ENCODE measurements around the gene ZNF525. TPM values are rescaled to one million over a fixed set of nuclear protein-coding genes. Genes with fewer than 3 reads are reported as not detected.
"Not testable (repeated sequence)": the region's sequence is repeated elsewhere in the genome, so short reads cannot be mapped to it uniquely, and the experiment has no call there.

Gene ZNF525
- total RNA-seq, 1 experiment from 2014 or later, result 23.4 TPM

DNA sequence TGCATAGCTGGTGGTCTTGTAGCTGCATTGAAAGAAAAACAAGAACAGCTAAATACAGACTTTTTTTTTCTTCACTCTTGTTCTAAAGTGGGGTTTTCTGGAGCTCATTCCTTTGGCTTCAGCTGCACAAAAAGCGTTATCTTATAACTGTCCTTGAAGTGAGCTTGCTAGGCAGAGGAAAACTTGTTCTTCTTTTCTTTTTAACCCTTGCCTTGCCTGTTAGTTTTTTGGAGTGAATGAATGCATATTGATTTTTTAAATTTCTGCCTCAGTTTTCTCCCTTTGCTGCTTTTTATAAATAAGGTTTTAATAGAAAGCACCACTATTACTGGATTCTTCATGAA is 31.0 kb downstream of the ZNF525 start:
- no peaks in the 10 kb centered on the region for H3K27me3 ChIP-seq (ENCODE audit: control insufficient read depth, insufficient read depth, low read length)
- CTCF ChIA-PET, result interaction anchor here (0.7 to 1.2 kb wide), 2 partner anchors 21 to 23 kb away, joined by 3 to 8 read pairs; no protein-coding TSS in a partner anchor
- BruUV-seq (replicated peaks), result no TSS peak
- peaks cover 7% of the 10 kb centered on the region; the same call in 1 of the 2 replicates for H3K9me3 ChIP-seq (ENCODE audit: control insufficient read depth, insufficient read depth, low read depth, low read length)
- TF ChIP-seq SIN3A (IDR thresholded peaks at IDR 0.05; ENCODE audit: borderline replicate concordance, insufficient read depth, low read depth, low read length) (no peak), TCF7L2 (IDR thresholded peaks at IDR 0.05; ENCODE audit: low read depth, low read length) (no peak), POLR2AphosphoS5 (IDR thresholded peaks at IDR 0.05; ENCODE audit: low read depth, low read length) (no peak)
- TF ChIP-seq, protein P1, sequence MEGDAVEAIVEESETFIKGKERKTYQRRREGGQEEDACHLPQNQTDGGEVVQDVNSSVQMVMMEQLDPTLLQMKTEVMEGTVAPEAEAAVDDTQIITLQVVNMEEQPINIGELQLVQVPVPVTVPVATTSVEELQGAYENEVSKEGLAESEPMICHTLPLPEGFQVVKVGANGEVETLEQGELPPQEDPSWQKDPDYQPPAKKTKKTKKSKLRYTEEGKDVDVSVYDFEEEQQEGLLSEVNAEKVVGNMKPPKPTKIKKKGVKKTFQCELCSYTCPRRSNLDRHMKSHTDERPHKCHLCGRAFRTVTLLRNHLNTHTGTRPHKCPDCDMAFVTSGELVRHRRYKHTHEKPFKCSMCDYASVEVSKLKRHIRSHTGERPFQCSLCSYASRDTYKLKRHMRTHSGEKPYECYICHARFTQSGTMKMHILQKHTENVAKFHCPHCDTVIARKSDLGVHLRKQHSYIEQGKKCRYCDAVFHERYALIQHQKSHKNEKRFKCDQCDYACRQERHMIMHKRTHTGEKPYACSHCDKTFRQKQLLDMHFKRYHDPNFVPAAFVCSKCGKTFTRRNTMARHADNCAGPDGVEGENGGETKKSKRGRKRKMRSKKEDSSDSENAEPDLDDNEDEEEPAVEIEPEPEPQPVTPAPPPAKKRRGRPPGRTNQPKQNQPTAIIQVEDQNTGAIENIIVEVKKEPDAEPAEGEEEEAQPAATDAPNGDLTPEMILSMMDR (IDR thresholded peaks at IDR 0.05), result no peak
- TF ChIP-seq, protein P2, sequence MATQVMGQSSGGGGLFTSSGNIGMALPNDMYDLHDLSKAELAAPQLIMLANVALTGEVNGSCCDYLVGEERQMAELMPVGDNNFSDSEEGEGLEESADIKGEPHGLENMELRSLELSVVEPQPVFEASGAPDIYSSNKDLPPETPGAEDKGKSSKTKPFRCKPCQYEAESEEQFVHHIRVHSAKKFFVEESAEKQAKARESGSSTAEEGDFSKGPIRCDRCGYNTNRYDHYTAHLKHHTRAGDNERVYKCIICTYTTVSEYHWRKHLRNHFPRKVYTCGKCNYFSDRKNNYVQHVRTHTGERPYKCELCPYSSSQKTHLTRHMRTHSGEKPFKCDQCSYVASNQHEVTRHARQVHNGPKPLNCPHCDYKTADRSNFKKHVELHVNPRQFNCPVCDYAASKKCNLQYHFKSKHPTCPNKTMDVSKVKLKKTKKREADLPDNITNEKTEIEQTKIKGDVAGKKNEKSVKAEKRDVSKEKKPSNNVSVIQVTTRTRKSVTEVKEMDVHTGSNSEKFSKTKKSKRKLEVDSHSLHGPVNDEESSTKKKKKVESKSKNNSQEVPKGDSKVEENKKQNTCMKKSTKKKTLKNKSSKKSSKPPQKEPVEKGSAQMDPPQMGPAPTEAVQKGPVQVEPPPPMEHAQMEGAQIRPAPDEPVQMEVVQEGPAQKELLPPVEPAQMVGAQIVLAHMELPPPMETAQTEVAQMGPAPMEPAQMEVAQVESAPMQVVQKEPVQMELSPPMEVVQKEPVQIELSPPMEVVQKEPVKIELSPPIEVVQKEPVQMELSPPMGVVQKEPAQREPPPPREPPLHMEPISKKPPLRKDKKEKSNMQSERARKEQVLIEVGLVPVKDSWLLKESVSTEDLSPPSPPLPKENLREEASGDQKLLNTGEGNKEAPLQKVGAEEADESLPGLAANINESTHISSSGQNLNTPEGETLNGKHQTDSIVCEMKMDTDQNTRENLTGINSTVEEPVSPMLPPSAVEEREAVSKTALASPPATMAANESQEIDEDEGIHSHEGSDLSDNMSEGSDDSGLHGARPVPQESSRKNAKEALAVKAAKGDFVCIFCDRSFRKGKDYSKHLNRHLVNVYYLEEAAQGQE (IDR thresholded peaks at IDR 0.05; ENCODE audit: insufficient read depth in 1 of 2, low read depth in 2 of 2, low read length in 1 of 2), result no peak
- in situ Hi-C loops (cut with HindIII; ENCODE audit: low pct_unique_long_range_greater_than_20kb, low sequenced_read_pairs), result no loop called here
- intact Hi-C loops (cut with micrococcal nuclease; ENCODE audit: unreplicated experiment), result no loop called here
- H3K4me1 ChIP-seq (ENCODE audit: control insufficient read depth, insufficient read depth, low read length), result peaks cover 3% of the 10 kb centered on the region; the same call in 1 of the 2 replicates
- peaks cover 3% of the 10 kb centered on the region; the same call in 1 of the 2 replicates for H3K36me3 ChIP-seq (ENCODE audit: control insufficient read depth, insufficient read depth, low read length)
- peak overlapping the region; percentile 86 to 88; a peak in 3 of 4 replicates for H3K4me3 ChIP-seq (ENCODE audit: low read depth in 2 of 2, low read length in 2 of 2)
- H3K27ac ChIP-seq (ENCODE audit: low read length), result no peak overlapping the region
- no peak for ATAC-seq
- POLR2A ChIA-PET, result no interaction called here
- DNase-seq (ENCODE audit: low read depth, low spot score), result no peak

DNA sequence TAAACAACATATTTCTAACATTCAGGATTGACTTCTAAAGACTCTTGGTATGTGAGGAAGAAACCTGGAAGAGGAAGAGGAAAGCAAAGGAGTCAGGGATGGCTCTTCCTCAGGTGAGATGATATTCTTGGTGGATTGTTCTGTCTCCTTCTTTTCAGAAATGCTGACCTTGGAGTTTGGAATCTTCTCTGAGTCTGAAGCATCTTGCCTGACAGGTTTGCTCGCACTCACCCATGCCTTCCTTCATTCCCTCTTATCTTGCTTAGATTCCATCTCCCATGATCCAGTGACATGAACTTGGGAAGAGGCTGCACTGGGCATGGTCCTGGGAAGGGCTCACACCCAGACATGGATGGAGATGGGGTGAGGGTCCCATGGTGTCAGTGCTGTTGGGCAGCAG is 32.4 kb downstream of the ZNF525 start:
- H3K9me3 ChIP-seq (ENCODE audit: control insufficient read depth, insufficient read depth, low read depth, low read length); DNase-seq (ENCODE audit: low read depth, low spot score); intact Hi-C loops (cut with micrococcal nuclease; ENCODE audit: unreplicated experiment); ATAC-seq; in situ Hi-C loops (cut with HindIII; ENCODE audit: low pct_unique_long_range_greater_than_20kb, low sequenced_read_pairs); H3K27ac ChIP-seq (ENCODE audit: low read length); BruUV-seq (replicated peaks); H3K36me3 ChIP-seq (ENCODE audit: control insufficient read depth, insufficient read depth, low read length); H3K4me3 ChIP-seq (ENCODE audit: low read depth in 2 of 2, low read length in 2 of 2); POLR2A ChIA-PET; H3K27me3 ChIP-seq (ENCODE audit: control insufficient read depth, insufficient read depth, low read length); CTCF ChIA-PET; H3K4me1 ChIP-seq (ENCODE audit: control insufficient read depth, insufficient read depth, low read length): not testable (repeated sequence)

DNA sequence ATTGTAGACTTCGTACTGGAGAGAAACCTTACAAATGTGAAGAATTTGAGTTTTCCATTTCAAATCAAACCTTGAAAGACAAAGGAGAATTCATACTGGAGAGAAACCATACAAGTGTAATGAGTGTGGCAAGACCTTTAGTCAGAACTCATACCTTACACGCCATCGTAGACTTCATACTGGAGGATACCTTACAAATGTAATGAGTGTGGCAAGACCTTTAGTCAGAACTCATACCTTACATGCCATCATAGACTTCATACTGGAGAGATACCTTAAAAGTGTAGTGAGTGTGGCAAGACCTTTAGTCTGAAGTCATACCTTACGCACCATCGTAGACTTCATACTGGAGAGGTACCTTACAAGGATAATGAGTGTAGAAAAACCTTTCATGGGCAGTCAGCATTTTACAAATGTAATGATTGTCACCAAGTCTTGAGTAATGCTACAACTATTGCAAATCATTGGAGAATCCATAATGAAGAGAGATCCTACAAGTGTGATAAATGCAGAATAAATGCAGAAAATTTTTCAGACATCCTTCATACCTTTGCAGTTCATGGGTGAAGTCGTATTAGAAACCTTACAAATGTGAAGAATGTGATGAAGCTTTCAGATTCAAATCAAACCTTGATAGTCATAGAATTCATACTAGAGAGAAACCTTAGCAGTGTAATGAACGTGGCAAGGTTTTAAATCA is 44.1 kb downstream of the ZNF525 start:
- in situ Hi-C loops (cut with HindIII; ENCODE audit: low pct_unique_long_range_greater_than_20kb, low sequenced_read_pairs), result no loop called here
- intact Hi-C loops (cut with micrococcal nuclease; ENCODE audit: unreplicated experiment), result no loop called here
- BruUV-seq (replicated peaks), result no TSS peak

DNA sequence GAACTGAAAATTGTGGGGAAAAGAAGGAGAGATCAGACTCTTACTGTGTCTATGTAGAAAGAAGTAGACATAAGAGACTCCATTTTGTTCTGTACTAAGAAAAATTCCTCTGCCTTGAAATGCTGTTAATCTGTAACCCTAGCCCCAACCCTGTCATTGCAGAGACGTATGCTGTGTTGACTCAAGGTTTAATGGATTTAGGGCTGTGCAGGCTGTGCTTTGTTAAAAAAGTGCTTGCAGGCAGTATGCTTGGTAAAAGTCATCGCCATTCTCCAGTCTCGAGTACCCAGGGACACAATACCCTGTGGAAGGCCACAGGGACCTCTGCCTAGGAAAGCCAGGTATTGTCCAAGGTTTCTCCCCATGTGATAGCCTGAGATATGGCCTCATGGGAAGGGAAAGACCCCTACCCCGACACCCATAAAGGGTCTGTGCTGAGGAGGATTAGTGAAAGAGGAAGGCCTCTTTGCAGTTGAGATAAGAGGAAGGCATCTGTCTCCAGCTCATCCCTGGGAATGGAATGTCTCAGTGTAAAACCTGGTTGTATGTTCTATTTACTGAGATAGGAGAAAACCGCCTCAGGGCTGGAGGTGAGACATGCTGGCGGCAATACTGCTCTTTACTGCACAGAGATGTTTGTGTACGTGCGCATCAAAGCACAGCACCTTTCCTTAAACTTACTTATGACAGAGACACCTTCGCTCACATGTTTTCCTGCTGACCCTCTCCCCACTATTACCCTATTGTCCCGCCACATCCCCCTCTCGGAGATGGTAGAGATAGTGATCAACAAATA is 55.2 kb downstream of the ZNF525 start:
- H3K4me1 ChIP-seq (ENCODE audit: control insufficient read depth, insufficient read depth, low read length); POLR2A ChIA-PET; H3K27me3 ChIP-seq (ENCODE audit: control insufficient read depth, insufficient read depth, low read length); ATAC-seq; in situ Hi-C loops (cut with HindIII; ENCODE audit: low pct_unique_long_range_greater_than_20kb, low sequenced_read_pairs); H3K27ac ChIP-seq (ENCODE audit: low read length); H3K36me3 ChIP-seq (ENCODE audit: control insufficient read depth, insufficient read depth, low read length); DNase-seq (ENCODE audit: low read depth, low spot score); BruUV-seq (replicated peaks); intact Hi-C loops (cut with micrococcal nuclease; ENCODE audit: unreplicated experiment); CTCF ChIA-PET; H3K9me3 ChIP-seq (ENCODE audit: control insufficient read depth, insufficient read depth, low read depth, low read length); H3K4me3 ChIP-seq (ENCODE audit: low read depth in 2 of 2, low read length in 2 of 2): not testable (repeated sequence)

More for the DNA sequence above, 44.1 kb downstream of the ZNF525 start:
- Histone ChIP-seq H3K27ac (ENCODE audit: low read length) (no peak overlapping the region), H3K9me3 (ENCODE audit: control insufficient read depth, insufficient read depth, low read depth, low read length) (peaks cover 64% of the 10 kb centered on the region), H3K4me3 (ENCODE audit: low read depth in 2 of 2, low read length in 2 of 2) (no peak overlapping the region), H3K4me1 (ENCODE audit: control insufficient read depth, insufficient read depth, low read length) (no peaks in the 10 kb centered on the region), H3K36me3 (ENCODE audit: control insufficient read depth, insufficient read depth, low read length) (peaks cover 9% of the 10 kb centered on the region), H3K27me3 (ENCODE audit: control insufficient read depth, insufficient read depth, low read length) (no peaks in the 10 kb centered on the region)
- TF ChIP-seq POLR2AphosphoS5 (IDR thresholded peaks at IDR 0.05; ENCODE audit: low read depth, low read length), result no peak
- DNase-seq (ENCODE audit: low read depth, low spot score), result no peak
- ChIA-PET POLR2A (no interaction called here), CTCF (no interaction called here)
- ATAC-seq, result no peak

Data from Panc1 (cell line).